Suprapubic skin (tissue), 4 donors: ENCODE results near the gene PKMYT1.

Experiments
- EP300 ChIP-seq: sonication (generic); formaldehyde crosslinking; IDR thresholded peaks from one replicate; pipeline ENCODE4 v1.6.1; 2017; ENCODE audit warnings: antibody characterized with exemption
- POLR2A ChIP-seq, 2 donors: fragments of 450-650 bp; IDR thresholded peaks; one replicate each; pipeline ENCODE4 v1.6.1; 2017; ENCODE audit warnings: antibody characterized with exemption in 2 of 2, mild to moderate bottlenecking in 2 of 2, moderate library complexity in 2 of 2
- POLR2AphosphoS5 ChIP-seq, 3 donors: sonication (generic); formaldehyde crosslinking; IDR thresholded peaks; one replicate each; pipeline ENCODE4 v1.6.1; 2017; ENCODE audit warnings: antibody characterized with exemption in 3 of 3
- TF ChIP-seq, protein P1 (sequence below), 2 donors: fragments of 200-600 bp in 1 of 2; fragments of 450-650 bp in 1 of 2; sonication (generic) in 1 of 2; IDR thresholded peaks; one replicate each; pipeline ENCODE4 v1.5.1; 2016 to 2019; ENCODE audit warnings: antibody characterized with exemption in 2 of 2, mild to moderate bottlenecking in 1 of 2, moderate library complexity in 1 of 2

DNA sequence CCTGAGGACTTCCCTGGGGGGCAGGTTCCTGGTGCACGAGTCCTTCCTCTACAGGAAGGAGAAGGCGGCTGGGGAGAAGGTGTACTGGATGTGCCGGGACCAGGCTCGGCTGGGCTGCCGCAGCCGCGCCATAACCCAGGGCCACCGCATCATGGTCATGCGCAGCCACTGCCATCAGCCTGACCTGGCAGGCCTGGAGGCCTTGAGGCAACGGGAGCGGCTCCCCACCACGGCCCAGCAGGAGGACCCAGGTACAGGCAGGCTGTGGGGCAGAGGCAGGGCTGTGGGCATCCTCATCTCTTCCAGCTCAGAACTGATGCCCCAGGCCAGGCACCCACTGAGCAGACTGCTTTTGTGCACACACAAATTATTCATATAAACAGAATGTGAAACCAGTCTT, 42.0 kb downstream of the PKMYT1 start:
- TF ChIP-seq, protein P1, sequence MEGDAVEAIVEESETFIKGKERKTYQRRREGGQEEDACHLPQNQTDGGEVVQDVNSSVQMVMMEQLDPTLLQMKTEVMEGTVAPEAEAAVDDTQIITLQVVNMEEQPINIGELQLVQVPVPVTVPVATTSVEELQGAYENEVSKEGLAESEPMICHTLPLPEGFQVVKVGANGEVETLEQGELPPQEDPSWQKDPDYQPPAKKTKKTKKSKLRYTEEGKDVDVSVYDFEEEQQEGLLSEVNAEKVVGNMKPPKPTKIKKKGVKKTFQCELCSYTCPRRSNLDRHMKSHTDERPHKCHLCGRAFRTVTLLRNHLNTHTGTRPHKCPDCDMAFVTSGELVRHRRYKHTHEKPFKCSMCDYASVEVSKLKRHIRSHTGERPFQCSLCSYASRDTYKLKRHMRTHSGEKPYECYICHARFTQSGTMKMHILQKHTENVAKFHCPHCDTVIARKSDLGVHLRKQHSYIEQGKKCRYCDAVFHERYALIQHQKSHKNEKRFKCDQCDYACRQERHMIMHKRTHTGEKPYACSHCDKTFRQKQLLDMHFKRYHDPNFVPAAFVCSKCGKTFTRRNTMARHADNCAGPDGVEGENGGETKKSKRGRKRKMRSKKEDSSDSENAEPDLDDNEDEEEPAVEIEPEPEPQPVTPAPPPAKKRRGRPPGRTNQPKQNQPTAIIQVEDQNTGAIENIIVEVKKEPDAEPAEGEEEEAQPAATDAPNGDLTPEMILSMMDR (IDR thresholded peaks at IDR 0.05): no peak
- no peak for TF ChIP-seq POLR2A (IDR thresholded peaks at IDR 0.05)
- no peak for TF ChIP-seq POLR2AphosphoS5 (IDR thresholded peaks at IDR 0.05)
- no peak for TF ChIP-seq EP300
